HG03469 (cell line): ENCODE results near the gene ABCB11.
"Not testable (repeated sequence)": the region's sequence is repeated elsewhere in the genome, so short reads cannot be mapped to it uniquely, and the experiment has no call there.

Experiments used
- ATAC-seq: cut with Tn5 transposase; IDR thresholded peaks from one replicate; pipeline ENCODE4 v1.9.1; 2021; ENCODE audit warnings: mild to moderate bottlenecking, moderate library complexity, moderate number of reproducible peaks; ENCODE audit not compliant: unreplicated experiment

ABCB11 gene

GRCh38 chr2:168939918-168940317 is 91.2 kb downstream of the ABCB11 start:
- ATAC-seq = peak; percentile 60

GRCh38 chr2:168939061-168939460 is 92.1 kb downstream of the ABCB11 start:
- no peak for ATAC-seq

GRCh38 chr2:168935810-168936581 is 95.1 kb downstream of the ABCB11 start:
- no peak for ATAC-seq

- no peak for ATAC-seq
These were observed 96.3 kb downstream of the ABCB11 start for GRCh38 chr2:168934826-168935225.

- not testable (repeated sequence) for ATAC-seq
These were observed 99.0 kb downstream of the ABCB11 start for GRCh38 chr2:168932174-168932573.

- ATAC-seq = no peak
These were observed 100.9 kb downstream of the ABCB11 start for GRCh38 chr2:168930242-168930641.

GRCh38 chr2:168929031-168929430 is 102.1 kb downstream of the ABCB11 start:
- ATAC-seq = no peak

- no peak for ATAC-seq
These were observed 102.9 kb downstream of the ABCB11 start for GRCh38 chr2:168928113-168928831.

- ATAC-seq = no peak
These were observed 104.3 kb downstream of the ABCB11 start for GRCh38 chr2:168926621-168927386.

GRCh38 chr2:168920504-168921157 is 110.5 kb downstream of the ABCB11 start:
- ATAC-seq = no peak

- no peak for ATAC-seq
These were observed 114.8 kb downstream of the ABCB11 start for GRCh38 chr2:168916331-168916675.

- no peak for ATAC-seq
These were observed 115.4 kb downstream of the ABCB11 start for GRCh38 chr2:168915441-168916330.

- ATAC-seq = no peak
These were observed 117.6 kb downstream of the ABCB11 start for GRCh38 chr2:168913495-168913894.

- ATAC-seq = no peak
These were observed 118.2 kb downstream of the ABCB11 start for GRCh38 chr2:168912901-168913369.

- ATAC-seq = no peak
These were observed 118.7 kb downstream of the ABCB11 start for GRCh38 chr2:168912466-168912865.

GRCh38 chr2:168910330-168910729 is 120.8 kb downstream of the ABCB11 start:
- ATAC-seq = no peak

GRCh38 chr2:168907940-168908662 is 123.0 kb downstream of the ABCB11 start:
- no peak for ATAC-seq

- no peak for ATAC-seq
These were observed 126.8 kb downstream of the ABCB11 start for GRCh38 chr2:168904358-168904757.

GRCh38 chr2:168903888-168904287 is 127.2 kb downstream of the ABCB11 start:
- ATAC-seq = no peak
